ENCODE data around the gene PTPRQ. TPM values are rescaled to one million over a fixed set of nuclear protein-coding genes. Genes with fewer than 3 reads are reported as not detected.

Gene PTPRQ
- total and polyA plus RNA-seq, 2 of the 8 experiments (the other 6 are each of a cell fraction or from before 2014, with no cell fraction given), result not detected

DNA sequence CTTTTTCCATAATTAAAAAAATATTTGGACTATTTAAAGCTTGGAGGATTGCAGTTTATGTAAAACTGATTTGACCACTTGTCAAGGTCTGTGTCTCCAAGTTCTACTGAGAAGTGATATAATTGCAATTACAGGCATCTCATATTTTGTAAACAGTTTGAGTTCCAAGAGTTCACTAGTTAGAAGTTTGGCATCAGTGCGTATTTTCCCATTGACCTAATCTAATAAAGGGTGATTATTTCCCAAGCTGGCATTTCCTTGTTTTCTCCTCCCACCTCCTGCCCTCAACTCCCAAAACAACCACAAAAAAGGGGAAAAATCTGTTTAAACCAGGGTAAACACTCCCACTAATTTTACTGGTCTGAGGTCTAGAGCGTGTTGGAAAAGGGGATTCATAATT is 260.4 kb downstream of the PTPRQ start:
- no peak for FAIRE-seq
- H3K27me3 ChIP-seq (replicated peaks in 1 of 4; ENCODE audit: control insufficient read depth in 3 of 4, extremely low read depth in 1 of 4, insufficient read depth in 3 of 4, low read length in 3 of 4), result peaks cover 22 to 44% (median 40%) of the 10 kb centered on the region in 4 experiments

More for the DNA sequence above, 260.4 kb downstream of the PTPRQ start:
- no peak overlapping the region for H3K18ac ChIP-seq (ENCODE audit: extremely low read depth, low read length)
- H2AFZ ChIP-seq (ENCODE audit: low read length), result no peak overlapping the region
- peaks cover 0 to 2% of the 10 kb centered on the region in 2 experiments for H4K20me1 ChIP-seq (replicated peaks in 1 of 2; ENCODE audit: control insufficient read depth in 1 of 2, insufficient read depth in 2 of 2, low read length in 2 of 2)
- CTCF ChIA-PET (ENCODE audit: partially characterized antibody), result interaction anchor here (1.0 to 1.9 kb wide), 3 partner anchors 11 to 72 kb away, joined by 3 to 11 read pairs (median 5); no protein-coding TSS in a partner anchor
- 90% methylated on average over 2 of the region's 2 CpGs; no CpG with 5 or more reads in 1 of the 2 experiments for WGBS, 2 experiments (ENCODE audit: extremely low coverage in 1 of 2, insufficient coverage in 1 of 2, insufficient read length in 1 of 2, insufficient replicate concordance in 2 of 2, low coverage in 1 of 2, low lambda C conversion rate in 2 of 2, missing lambda C conversion rate in 1 of 2)
- no peak overlapping the region for H3K9ac ChIP-seq (replicated peaks in 1 of 4; ENCODE audit: extremely low read depth in 1 of 4, low read depth in 3 of 4, low read length in 3 of 4)
- H3K79me1 ChIP-seq (ENCODE audit: low read depth, low read length), result no peaks in the 10 kb centered on the region
- no peaks in the 10 kb centered on the region for H3K79me2 ChIP-seq (ENCODE audit: control insufficient read depth in 1 of 2, insufficient read depth in 2 of 2, low read length in 2 of 2)
- no peak overlapping the region for H2BK120ac ChIP-seq (replicated peaks; ENCODE audit: low read depth, low read length)
- H3K23ac ChIP-seq (ENCODE audit: insufficient read length), result no peak overlapping the region
- H2BK12ac ChIP-seq (ENCODE audit: low read depth, low read length), result no peak overlapping the region
- no peak overlapping the region for H4K91ac ChIP-seq (replicated peaks; ENCODE audit: insufficient read length, low read length)
- H3K4me2 ChIP-seq (ENCODE audit: insufficient read depth in 1 of 2, low read depth in 2 of 2, low read length in 2 of 2), result no peak overlapping the region
- H3K4ac ChIP-seq (replicated peaks; ENCODE audit: insufficient read length, low read depth, low read length), result no peak overlapping the region
- H3K4me3 ChIP-seq (ENCODE audit: extremely low read depth in 1 of 4, insufficient read depth in 2 of 4, low read depth in 3 of 4, low read length in 4 of 4), result no peak overlapping the region
- no peaks in the 10 kb centered on the region for H3K9me3 ChIP-seq (ENCODE audit: insufficient read depth in 2 of 2, low read depth in 1 of 2, low read length in 1 of 2)
- H3K36me3 ChIP-seq (ENCODE audit: control insufficient read depth in 2 of 4, insufficient read depth in 4 of 4, low read length in 3 of 4), result no peaks in the 10 kb centered on the region
- no peak overlapping the region for H3K27ac ChIP-seq (ENCODE audit: low read depth, low read length)
- H3K14ac ChIP-seq (ENCODE audit: insufficient read length), result no peak overlapping the region
- H2AK5ac ChIP-seq (ENCODE audit: low read depth, low read length), result no peak overlapping the region
- H2BK20ac ChIP-seq (ENCODE audit: low read length), result no peak overlapping the region
- peaks cover 6 to 9% (median 8%) of the 10 kb centered on the region in 4 experiments for H3K4me1 ChIP-seq (replicated peaks in 1 of 4; ENCODE audit: control insufficient read depth in 3 of 4, insufficient read depth in 4 of 4, low read length in 3 of 4)
- H4K8ac ChIP-seq (ENCODE audit: extremely low read depth, insufficient read depth, low read length), result no peak overlapping the region
- TF ChIP-seq PHF8 (conservative IDR thresholded peaks at IDR 0.05; ENCODE audit: low read depth, low read length) (no peak), SP1 (IDR thresholded peaks at IDR 0.05; ENCODE audit: low read depth, low read length) (no peak)
- H2BK5ac ChIP-seq (ENCODE audit: low read depth, low read length), result no peak overlapping the region
- H3K56ac ChIP-seq (replicated peaks; ENCODE audit: insufficient read length, low read depth, low read length), result no peak overlapping the region
- H3K23me2 ChIP-seq (ENCODE audit: low read depth, low read length), result peaks cover 5% of the 10 kb centered on the region
- no peak overlapping the region for H2BK15ac ChIP-seq (ENCODE audit: low read length)
- H4K5ac ChIP-seq (ENCODE audit: insufficient read length, low read depth, low read length), result no peak overlapping the region
- no peak for DNase-seq (ENCODE audit: low read depth in 1 of 2, low spot score in 2 of 2)
- POLR2A ChIA-PET (ENCODE audit: partially characterized antibody), result no interaction called here

All from H1 (cell line).